Activated gamma-delta T cell treated with Interleukin-2 at 50 U/mL for 16 hours (primary cell): ENCODE measurements around the gene KCNK10.

Experiments used
- DNase-seq: peaks from one replicate; pipeline ENCODE4 v3.0.0-alpha.2; 2020

The KCNK10 gene

GRCh38 chr14:88321692-88322503 lies 1.2 kb downstream of the KCNK10 start:
- DNase-seq: no peak

GRCh38 chr14:88318406-88318805 lies 4.7 kb downstream of the KCNK10 start:
- no peak for DNase-seq

GRCh38 chr14:88316521-88316920 lies 6.5 kb downstream of the KCNK10 start:
- no peak for DNase-seq

DNA sequence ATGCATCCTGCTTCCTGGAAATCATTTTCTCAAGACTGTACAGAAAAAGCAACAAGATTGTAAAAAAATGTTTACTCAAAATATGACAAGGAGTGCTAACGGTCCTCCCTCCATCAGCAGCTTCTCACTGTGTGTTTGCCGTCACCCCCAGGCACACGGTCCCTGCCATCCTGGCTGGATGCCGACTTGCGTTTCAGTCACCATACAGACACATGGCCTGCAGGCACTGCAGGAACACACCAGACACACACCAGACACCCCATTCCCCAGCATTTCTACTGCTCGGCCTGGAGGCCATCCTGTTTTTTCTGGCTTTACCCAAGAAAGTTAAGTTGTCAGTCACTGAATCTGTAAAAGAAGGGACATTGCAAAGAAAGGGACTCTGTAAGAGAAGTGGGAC lies 10.8 kb downstream of the KCNK10 start:
- no peak for DNase-seq

- no peak for DNase-seq
These were observed 11.3 kb downstream of the KCNK10 start for GRCh38 chr14:88311780-88312179.

GRCh38 chr14:88310449-88310848 lies 12.6 kb downstream of the KCNK10 start:
- DNase-seq: no peak

DNA sequence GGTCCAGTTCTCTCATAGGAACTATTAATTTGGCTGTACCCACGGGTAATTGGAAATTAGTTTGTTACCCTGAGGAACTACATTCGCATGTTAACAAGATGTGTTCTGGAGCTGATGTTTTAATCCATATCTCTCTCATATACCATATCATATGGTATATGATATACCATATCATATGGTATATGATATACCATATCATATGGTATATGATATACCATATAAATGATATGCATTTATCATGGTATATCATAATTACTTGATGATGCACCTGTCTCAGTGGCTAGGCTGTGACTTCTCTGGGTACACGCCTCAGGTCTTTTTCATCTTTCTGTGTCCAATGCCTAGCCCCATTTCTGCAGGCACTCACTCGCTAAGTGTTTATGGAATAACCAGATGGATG lies 13.0 kb downstream of the KCNK10 start:
- DNase-seq: no peak

GRCh38 chr14:88305528-88306322 lies 17.3 kb downstream of the KCNK10 start:
- DNase-seq: no peak

DNA sequence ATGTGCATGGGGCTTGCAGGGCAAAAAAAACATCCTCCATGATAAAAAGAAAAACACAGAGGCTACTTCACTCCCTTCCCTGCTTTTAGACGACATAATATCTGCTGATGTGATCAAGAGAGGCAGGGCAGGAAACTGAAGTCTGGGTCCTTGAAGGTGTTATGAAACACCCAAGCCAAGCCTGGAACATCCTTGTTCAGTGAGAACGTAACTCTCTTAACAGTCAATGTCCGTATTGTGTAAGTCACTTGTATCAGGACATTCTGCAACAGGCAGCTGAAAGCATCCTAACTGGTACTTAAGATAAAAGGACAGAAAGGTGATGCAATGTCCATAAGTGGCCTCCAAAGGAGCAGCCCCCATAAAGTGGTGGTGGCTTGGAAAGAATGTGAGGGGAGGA lies 20.0 kb downstream of the KCNK10 start:
- DNase-seq: no peak

DNA sequence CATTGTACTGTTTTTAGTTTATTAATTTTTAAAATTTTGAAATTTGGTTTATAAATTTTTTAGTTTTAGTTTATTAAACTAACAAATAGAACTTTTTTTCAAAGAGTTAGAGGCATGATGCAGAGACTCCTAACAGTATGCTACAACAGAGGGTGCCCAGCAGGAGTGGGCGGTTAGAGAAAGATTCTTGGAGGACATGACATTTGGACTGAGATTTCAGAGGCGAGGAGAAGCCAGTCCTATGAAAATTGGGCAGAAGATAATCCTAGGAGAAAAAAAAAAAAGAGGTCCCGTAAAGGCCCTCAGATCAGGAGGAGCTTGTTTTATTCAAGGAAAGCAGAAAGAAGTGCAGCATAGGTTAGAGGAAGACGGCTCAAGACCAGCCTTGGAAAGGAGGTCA lies 21.7 kb downstream of the KCNK10 start:
- DNase-seq: no peak

GRCh38 chr14:88300817-88301216 lies 22.3 kb downstream of the KCNK10 start:
- DNase-seq: no peak

GRCh38 chr14:88299865-88300530 lies 23.1 kb downstream of the KCNK10 start:
- no peak for DNase-seq

DNA sequence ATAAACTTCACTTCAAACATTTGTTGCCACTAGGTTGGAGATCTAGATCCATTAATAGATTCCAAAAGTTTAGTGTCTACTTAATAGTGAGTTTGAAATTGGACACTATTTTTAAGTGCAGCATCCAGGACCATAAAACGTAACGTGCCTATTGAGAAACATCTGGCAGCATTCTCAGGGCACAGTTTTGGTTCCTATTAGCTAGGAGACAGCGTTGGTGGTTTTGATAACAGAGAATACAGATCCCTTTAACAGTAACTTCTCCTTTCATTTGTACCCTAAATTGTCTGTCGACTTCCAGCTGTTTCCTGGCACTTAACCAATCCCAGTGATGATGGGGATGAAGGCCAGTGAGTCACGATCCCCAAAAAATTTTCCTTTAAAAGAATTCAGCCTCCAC lies 25.8 kb downstream of the KCNK10 start:
- DNase-seq: no peak

DNA sequence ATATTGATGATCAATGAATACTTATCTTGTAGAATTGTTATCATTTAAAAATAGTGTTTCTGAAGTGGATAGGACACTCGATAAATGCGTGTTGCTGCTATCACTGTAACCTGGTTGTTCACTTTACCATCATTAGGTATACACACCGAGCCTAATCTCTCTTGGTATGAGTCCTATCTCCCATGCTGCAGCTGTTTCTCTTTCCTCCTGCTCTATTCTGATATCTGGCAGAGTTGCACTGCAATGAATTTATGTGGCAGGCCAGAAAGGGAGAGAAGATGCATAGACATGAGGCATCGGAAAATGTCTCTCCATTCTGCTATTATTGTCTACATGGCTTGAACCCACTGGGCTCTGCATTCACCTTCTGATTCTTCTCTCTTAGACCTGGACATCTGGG lies 26.7 kb downstream of the KCNK10 start:
- DNase-seq: no peak

- DNase-seq: no peak
These were observed 33.1 kb downstream of the KCNK10 start for GRCh38 chr14:88289996-88290395.

DNA sequence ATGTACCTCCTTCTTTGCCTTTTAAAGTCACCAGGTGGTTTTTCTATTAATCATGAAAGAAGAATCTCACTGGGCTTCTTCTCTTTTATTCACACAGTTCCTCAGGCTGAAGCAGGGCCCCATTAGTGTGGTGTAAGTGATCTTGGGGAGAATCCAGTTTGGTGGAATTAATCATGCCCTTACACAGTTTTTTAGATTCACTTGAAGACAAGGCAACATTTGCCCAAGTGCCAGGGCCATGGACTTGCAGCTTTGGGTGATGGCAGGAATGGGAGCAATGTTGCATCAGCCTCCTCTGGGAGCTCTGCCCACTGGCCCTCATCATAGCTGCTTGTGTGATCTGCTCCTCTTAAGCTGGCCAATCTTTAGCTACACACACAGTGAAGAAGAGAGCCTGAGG lies 33.8 kb downstream of the KCNK10 start:
- no peak for DNase-seq

DNA sequence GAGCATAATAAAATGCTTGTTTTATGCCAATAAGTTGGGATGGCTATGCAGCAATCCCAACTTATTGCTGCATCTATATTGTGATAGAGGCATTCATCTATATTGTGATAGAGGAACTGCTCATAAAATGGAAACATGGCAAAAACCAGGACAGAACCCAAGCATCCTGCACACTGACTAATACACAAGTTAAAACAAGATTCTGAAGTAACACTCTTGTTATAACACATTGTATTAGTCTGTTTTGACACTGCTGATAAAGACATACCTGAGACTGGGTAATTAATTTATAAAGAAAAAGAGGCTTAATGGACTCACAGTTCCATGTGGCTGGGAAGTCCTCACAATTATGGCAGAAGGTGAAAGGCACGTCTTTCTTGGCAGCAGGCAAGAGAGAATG lies 36.8 kb downstream of the KCNK10 start:
- no peak for DNase-seq

- no peak for DNase-seq
These were observed 41.6 kb downstream of the KCNK10 start for GRCh38 chr14:88281447-88281846.

GRCh38 chr14:88276923-88277596 lies 46.0 kb downstream of the KCNK10 start:
- no peak for DNase-seq

DNA sequence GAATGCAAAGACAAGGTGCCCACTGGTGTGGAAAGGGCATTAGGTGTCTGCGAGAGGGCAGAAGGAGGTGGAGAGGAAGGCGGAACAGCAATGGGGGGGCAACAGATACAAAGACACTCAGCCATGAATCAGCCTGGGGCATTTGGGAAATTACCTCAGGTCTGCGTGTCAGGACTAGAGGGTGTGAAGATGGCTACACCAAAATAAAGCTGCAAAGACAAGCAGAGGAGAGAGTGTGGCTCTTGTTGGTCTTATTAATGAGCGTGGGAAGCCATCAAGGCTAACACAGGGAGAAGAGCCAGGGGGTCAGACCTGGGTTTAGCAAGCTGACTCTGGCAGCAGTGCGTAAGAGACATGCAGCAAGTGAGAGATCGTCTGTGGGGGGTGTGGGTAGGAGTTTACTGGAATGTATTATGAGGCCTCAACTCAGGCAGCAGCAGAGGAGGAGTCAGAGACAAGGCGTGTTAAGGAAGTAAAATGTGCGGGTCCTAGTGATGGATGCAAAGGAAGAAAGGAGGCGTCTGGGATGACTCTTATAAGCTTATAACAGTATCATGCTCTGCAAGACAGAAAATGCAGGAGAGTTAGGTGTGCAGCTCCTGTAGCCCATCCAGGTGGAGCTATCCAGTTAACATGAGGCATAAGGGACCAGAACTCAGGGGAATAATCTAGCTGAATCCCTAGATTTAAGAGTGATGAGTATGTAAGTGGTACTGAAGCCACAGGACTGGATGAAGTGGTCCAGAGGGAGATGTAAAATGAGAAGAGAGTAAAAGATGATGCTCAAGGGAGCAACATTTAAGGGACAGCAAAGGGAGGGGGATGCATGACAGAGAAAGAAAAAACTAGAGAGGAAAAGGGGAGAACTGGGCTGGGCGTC lies 50.4 kb downstream of the KCNK10 start:
- no peak for DNase-seq

DNA sequence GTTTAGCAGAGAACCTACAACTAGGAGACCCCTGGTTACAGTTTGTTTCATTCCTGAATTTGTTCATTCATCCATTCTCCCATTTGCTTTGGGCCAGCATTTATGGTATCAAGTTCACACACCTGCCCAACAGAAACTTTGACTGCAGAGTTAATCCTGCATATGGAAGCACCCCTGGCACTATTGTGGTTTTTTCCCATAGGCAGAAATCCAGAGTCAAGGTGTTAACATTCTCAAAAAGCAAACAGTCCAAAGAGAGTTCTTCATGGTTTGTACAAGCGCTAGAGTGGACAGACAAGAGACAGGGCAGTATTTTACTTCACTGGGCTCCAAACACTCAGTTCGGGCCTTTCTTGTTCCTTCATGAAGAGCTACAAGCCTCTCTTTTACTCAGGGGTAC lies 51.9 kb downstream of the KCNK10 start:
- no peak for DNase-seq

DNA sequence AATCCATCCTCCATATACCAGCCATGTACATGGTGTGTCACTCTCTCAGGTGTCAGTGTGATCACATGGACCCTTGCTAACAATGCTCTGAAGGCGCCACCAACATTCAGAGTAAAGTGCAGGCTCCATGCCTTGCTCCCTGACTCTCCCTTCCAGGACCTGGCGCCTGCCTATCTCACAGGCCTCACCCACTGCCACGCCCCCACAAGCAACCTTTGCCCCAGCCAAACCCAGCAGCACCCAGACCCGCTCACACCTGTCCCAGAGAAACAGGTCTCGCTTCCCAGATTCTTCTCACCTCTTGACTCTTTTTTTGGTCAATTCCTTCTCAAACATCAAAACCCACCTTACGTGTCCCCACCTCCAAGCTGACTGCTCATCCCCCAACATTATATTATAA lies 52.3 kb downstream of the KCNK10 start:
- DNase-seq: no peak
